ENCODE results near the gene SCARB1. TPM values are rescaled to one million over a fixed set of nuclear protein-coding genes. Genes with fewer than 3 reads are reported as not detected.
A peak's percentile ranks its signal among the peaks of the same experiment; 100 is the strongest.

Gene SCARB1
- total and polyA plus RNA-seq, 2 of the 13 experiments (the other 11 are each of a cell fraction or from before 2014, with no cell fraction given): 63.4 to 160 TPM

DNA sequence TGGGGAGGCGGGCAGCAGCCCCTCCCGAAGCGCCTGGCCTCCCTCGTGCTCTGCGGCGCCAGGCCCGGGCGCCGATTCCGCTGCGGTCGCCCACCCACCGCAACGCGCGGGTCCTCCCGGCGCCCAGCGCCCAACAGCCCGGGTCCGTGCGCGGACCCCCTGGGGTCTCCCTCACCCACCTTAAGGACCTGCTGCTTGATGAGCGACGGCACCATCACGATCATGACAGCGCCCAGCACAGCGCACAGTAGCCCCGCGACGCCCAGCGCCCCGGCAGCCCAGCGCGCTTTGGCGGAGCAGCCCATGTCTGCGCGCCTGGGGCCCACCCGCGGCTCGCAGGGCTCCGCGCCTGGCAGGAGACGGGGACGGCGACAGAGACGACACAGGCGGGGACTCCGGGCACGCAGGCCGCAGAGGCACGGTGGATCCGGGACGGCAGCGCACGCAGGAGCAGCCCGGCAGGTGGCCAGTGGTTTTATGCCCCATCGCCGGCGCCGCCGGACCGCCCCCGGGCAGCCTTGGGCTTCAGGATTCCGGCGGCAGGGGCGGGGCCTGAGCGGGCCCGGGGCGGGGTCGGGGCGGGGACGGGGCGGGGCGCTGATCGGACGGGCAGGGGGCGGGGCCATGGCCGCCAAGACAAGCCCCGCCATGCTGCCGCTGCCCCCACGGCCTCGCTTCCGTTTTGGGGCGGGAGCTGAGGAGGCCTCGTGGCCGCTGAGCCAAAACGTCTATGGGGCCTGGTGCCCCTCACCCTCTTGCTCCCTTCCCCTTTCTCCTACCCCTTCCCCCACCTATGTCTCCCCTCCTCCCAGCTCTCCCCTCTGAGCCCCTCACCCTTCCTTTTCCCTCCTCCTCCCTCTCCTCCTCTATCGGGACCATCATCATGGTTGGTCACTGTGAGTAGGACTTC is at the start of gene SCARB1 (continued):
- peak; percentile 74 for TF ChIP-seq HNRNPK (IDR thresholded peaks at IDR 0.05; ENCODE audit: low read depth, low read length, poor library complexity, severe bottlenecking)
- TF ChIP-seq, protein P1, sequence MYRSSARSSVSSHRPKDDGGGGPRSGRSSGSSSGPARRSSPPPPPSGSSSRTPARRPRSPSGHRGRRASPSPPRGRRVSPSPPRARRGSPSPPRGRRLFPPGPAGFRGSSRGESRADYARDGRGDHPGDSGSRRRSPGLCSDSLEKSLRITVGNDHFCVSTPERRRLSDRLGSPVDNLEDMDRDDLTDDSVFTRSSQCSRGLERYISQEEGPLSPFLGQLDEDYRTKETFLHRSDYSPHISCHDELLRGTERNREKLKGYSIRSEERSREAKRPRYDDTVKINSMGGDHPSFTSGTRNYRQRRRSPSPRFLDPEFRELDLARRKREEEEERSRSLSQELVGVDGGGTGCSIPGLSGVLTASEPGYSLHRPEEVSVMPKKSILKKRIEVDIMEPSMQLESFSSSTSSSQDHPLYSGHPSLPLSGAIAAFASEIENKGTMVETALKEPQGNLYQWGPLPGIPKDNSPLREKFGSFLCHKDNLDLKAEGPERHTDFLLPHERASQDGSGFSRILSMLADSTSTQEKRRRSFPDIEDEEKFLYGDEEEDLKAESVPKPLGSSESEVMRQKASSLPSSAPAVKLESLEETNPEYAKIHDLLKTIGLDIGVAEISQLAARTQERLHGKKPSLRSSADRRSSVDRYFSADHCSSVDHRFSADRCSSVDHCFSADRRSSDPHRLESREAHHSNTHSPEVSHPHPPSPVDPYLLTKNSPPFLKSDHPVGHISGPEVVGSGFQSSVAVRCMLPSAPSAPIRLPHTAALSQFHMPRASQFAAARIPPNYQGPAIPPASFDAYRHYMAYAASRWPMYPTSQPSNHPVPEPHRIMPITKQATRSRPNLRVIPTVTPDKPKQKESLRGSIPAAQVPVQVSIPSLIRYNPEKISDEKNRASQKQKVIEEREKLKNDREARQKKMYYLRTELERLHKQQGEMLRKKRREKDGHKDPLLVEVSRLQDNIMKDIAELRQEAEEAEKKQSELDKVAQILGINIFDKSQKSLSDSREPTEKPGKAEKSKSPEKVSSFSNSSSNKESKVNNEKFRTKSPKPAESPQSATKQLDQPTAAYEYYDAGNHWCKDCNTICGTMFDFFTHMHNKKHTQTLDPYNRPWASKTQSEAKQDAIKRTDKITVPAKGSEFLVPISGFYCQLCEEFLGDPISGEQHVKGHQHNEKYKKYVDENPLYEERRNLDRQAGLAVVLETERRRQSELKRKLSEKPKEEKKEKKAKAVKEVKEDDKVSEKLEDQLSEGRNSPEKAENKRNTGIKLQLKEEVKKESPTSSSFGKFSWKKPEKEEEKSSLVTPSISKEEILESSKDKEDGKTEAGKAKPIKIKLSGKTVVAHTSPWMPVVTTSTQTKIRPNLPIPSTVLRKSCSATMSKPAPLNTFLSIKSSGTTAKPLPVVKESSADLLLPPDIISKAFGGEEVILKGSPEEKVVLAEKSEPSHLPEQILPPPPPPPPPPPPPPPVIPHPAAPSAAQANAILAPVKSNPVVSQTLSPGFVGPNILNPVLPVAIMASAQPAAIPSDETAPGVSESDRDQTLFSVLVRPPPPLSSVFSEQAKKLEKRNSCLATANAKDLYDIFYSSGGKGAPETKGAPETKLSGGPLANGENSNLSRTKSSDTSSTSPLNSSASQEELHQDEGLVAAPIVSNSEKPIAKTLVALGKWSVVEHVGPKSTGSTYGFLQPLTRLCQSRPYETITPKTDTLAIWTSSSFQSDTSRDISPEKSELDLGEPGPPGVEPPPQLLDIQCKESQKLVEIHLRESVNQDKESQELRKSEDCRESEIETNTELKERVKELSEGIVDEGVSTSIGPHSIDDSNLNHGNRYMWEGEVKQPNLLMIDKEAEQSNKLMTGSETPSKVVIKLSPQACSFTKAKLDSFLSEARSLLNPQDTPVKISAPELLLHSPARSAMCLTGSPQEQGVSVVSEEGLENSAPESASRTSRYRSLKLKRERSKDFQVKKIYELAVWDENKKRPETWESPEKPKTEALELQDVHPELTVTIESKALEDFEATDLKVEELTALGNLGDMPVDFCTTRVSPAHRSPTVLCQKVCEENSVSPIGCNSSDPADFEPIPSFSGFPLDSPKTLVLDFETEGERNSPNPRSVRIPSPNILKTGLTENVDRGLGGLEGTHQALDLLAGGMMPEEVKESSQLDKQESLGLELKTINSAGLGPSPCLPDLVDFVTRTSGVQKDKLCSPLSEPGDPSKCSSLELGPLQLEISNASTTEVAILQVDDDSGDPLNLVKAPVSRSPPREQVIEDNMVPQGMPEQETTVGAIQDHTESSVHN (CRISPR knock-in tag; IDR thresholded peaks at IDR 0.05): no peak
- no peak for TF ChIP-seq KLF11 (CRISPR knock-in tag; IDR thresholded peaks at IDR 0.05)
- TF ChIP-seq FOXJ3 (CRISPR knock-in tag; IDR thresholded peaks at IDR 0.05; ENCODE audit: borderline replicate concordance): no peak
- TF ChIP-seq ZKSCAN1 (IDR thresholded peaks at IDR 0.05; ENCODE audit: low read length): no peak
- peak; percentile 26 for TF ChIP-seq MED8 (CRISPR knock-in tag; IDR thresholded peaks at IDR 0.05; ENCODE audit: insufficient replicate concordance)
- no peak for TF ChIP-seq HNF4G (IDR thresholded peaks at IDR 0.05; ENCODE audit: borderline replicate concordance, low read depth, low read length)
- 0 out of 2 replicates have a peak, but pooled peaks have one; percentile 9 for TF ChIP-seq HNF4G (CRISPR knock-in tag; IDR thresholded peaks at IDR 0.05; ENCODE audit: borderline replicate concordance, low read depth)
- TF ChIP-seq, protein P2, sequence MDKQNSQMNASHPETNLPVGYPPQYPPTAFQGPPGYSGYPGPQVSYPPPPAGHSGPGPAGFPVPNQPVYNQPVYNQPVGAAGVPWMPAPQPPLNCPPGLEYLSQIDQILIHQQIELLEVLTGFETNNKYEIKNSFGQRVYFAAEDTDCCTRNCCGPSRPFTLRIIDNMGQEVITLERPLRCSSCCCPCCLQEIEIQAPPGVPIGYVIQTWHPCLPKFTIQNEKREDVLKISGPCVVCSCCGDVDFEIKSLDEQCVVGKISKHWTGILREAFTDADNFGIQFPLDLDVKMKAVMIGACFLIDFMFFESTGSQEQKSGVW (CRISPR knock-in tag; IDR thresholded peaks at IDR 0.05; ENCODE audit: borderline replicate concordance): no peak
- TF ChIP-seq MED13 (CRISPR knock-in tag; IDR thresholded peaks at IDR 0.05): peak; percentile 25; the same call in 1 of the 2 replicates
- TF ChIP-seq DBP (CRISPR knock-in tag; IDR thresholded peaks at IDR 0.05; ENCODE audit: not compliant biosample characterization): peak; percentile 54
- peak; percentile 58; the same call in 1 of the 2 replicates for TF ChIP-seq MAF1 (CRISPR knock-in tag; IDR thresholded peaks at IDR 0.05; ENCODE audit: borderline replicate concordance)
- peak; percentile 51; the same call in 1 of the 2 replicates for TF ChIP-seq JUND (CRISPR knock-in tag; IDR thresholded peaks at IDR 0.05)
- TF ChIP-seq ATF1 (CRISPR knock-in tag; IDR thresholded peaks at IDR 0.05): no peak
- TF ChIP-seq NFE2L2 (IDR thresholded peaks at IDR 0.05; ENCODE audit: low read length): no peak
- TF ChIP-seq RXRA (CRISPR knock-in tag; IDR thresholded peaks at IDR 0.05): no peak
- TF ChIP-seq DMAP1 (CRISPR knock-in tag; IDR thresholded peaks at IDR 0.05): peak; percentile 77
- peak; percentile 70 for TF ChIP-seq ZNF430 (CRISPR knock-in tag; IDR thresholded peaks at IDR 0.05)
- TF ChIP-seq PPARG (CRISPR knock-in tag; conservative IDR thresholded peaks at IDR 0.05): 0 out of 2 replicates have a peak, but pooled peaks have one; percentile 25
- TF ChIP-seq KAT7 (CRISPR knock-in tag; IDR thresholded peaks at IDR 0.05; ENCODE audit: borderline replicate concordance): peak; percentile 69; the same call in 1 of the 2 replicates
